ENCODE results near the gene PMAIP1. TPM values are rescaled to one million over a fixed set of nuclear protein-coding genes. Genes with fewer than 3 reads are reported as not detected.

The PMAIP1 gene
- total and polyA plus RNA-seq, 2 of the 8 experiments (the other 6 are each of a cell fraction or from before 2014, with no cell fraction given): 51.7 to 84.1 TPM

DNA sequence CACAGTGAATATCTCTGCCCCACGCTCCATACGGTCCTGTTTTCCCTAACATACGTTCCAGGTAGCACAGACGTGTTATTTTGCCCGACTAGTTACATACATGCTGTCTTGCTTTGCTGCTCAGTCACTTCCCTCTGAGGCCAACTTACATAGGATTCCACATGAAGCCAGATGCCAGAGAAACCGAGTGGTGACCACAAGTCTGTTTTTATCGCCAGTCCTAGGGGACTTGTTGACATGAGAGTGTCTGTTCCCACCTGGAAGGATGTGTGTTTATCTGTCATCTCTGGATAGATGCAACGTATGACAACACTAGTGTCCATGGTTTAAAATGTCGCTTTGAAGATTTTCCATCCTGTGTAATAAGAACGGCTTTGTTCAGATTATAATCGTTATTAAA, 32.6 kb downstream of the PMAIP1 start (continued):
- no peak for TF ChIP-seq SP1 (IDR thresholded peaks at IDR 0.05; ENCODE audit: low read depth, low read length)
- no peak for TF ChIP-seq RNF2 (IDR thresholded peaks at IDR 0.05; ENCODE audit: borderline replicate concordance, low read depth, low read length, missing control alignments, poor library complexity, severe bottlenecking)
